SU-DHL-6 (cell line): Measurements from ENCODE around the gene MAST2.

Experiments
- H2AFZ ChIP-seq: fragments of 200-600 bp; sonication (generic); 2 replicates; pipeline ENCODE4 v1.6.1; 2014; ENCODE audit warnings: low read depth, mild to moderate bottlenecking, moderate library complexity, mixed read lengths, antibody characterized with exemption, low read length; ENCODE audit not compliant: severe bottlenecking
- H3F3A ChIP-seq: fragments of 200-600 bp; shearing (Covaris generic); 2 replicates; pipeline ENCODE4 v1.6.0; 2016; ENCODE audit warnings: antibody characterized with exemption, mild to moderate bottlenecking; ENCODE audit not compliant: insufficient read depth
- H3K27ac ChIP-seq: fragments of 200-600 bp; sonication (generic); 2 replicates; pipeline ENCODE4 v1.5.1; 2016; ENCODE audit warnings: low read depth, mild to moderate bottlenecking, low read length, moderate library complexity, mixed read lengths
- H3K27me3 ChIP-seq: fragments of 200-600 bp; sonication (generic), shearing (Covaris generic); 2 replicates; pipeline ENCODE4 v1.6.0; 2014; ENCODE audit warnings: mild to moderate bottlenecking, low read length
- H3K36me3 ChIP-seq: fragments of 200-600 bp; sonication (generic); 2 replicates; pipeline ENCODE4 v1.6.1; 2014; ENCODE audit warnings: mild to moderate bottlenecking, low read length, mixed read lengths
- H3K4me2 ChIP-seq: fragments of 300-600, 200-600 bp; shearing (Covaris generic), sonication (generic); 2 replicates; pipeline ENCODE4 v1.6.0; 2014; ENCODE audit warnings: low read length, low read depth, mild to moderate bottlenecking; ENCODE audit not compliant: poor library complexity, severe bottlenecking
- H3K4me3 ChIP-seq: fragments of 200-600 bp; sonication (generic); 2 replicates; pipeline ENCODE4 v1.5.1; 2014; ENCODE audit warnings: antibody characterized with exemption, low read length, mild to moderate bottlenecking, mixed read lengths; ENCODE audit not compliant: insufficient read depth, poor library complexity, severe bottlenecking
- H3K79me2 ChIP-seq: fragments of 200-600 bp; sonication (generic); 2 replicates; pipeline ENCODE4 v1.6.1; 2014; ENCODE audit warnings: mild to moderate bottlenecking, low read length, moderate library complexity; ENCODE audit not compliant: insufficient read depth
- H3K9ac ChIP-seq: fragments of 200-600 bp; sonication (generic); 2 replicates; pipeline ENCODE4 v1.7.0; 2014; ENCODE audit warnings: mild to moderate bottlenecking, low read length
- H3K9me2 ChIP-seq: fragments of 200-600 bp; sonication (generic); replicated peaks from 2 replicates; pipeline ENCODE4 v1.6.1; 2014; ENCODE audit warnings: low read length; ENCODE audit not compliant: insufficient read depth
- H3K9me3 ChIP-seq: fragments of 200-600 bp; sonication (generic); 2 replicates; pipeline ENCODE4 v1.6.1; 2014; ENCODE audit warnings: low read length, mixed read lengths; ENCODE audit not compliant: insufficient read depth
- H4K20me1 ChIP-seq: fragments of 200-600 bp; sonication (generic); 2 replicates; pipeline ENCODE4 v1.6.1; 2014; ENCODE audit warnings: low read depth, mild to moderate bottlenecking, antibody characterized with exemption, low read length, moderate library complexity, mixed read lengths
- CTCF ChIP-seq: fragments of 200-600 bp; sonication (generic); IDR thresholded peaks from one replicate; pipeline ENCODE4 v1.5.1; 2017; ENCODE audit warnings: antibody characterized with exemption, mild to moderate bottlenecking, low read length, moderate library complexity; ENCODE audit not compliant: insufficient read depth, poor library complexity, severe bottlenecking
- EZH2phosphoT487 ChIP-seq: fragments of 200-600 bp; sonication (generic), shearing (Covaris generic); conservative IDR thresholded peaks from 2 replicates; pipeline ENCODE4 v1.6.1; 2018; ENCODE audit warnings: mild to moderate bottlenecking, antibody characterized with exemption, low read length, moderate library complexity, mixed read lengths

Gene MAST2

GRCh38 chr1:46020010-46020409, 216.6 kb downstream of the MAST2 start:
- no peak overlapping the region for H3K4me3 ChIP-seq
- no peaks in the 10 kb centered on the region for H3K27me3 ChIP-seq

GRCh38 chr1:46021046-46021996, 217.9 kb downstream of the MAST2 start:
- Histone ChIP-seq H2AFZ (no peak overlapping the region), H3K36me3 (peaks cover 13% of the 10 kb centered on the region), H3K9ac (no peak overlapping the region), H3K27me3 (no peaks in the 10 kb centered on the region), H4K20me1 (no peaks in the 10 kb centered on the region), H3K27ac (no peak overlapping the region), H3K9me3 (no peaks in the 10 kb centered on the region), H3F3A (no peaks in the 10 kb centered on the region), H3K4me3 (no peak overlapping the region), H3K4me2 (no peak overlapping the region), H3K9me2 (no peaks in the 10 kb centered on the region), H3K79me2 (no peaks in the 10 kb centered on the region)
- TF ChIP-seq EZH2phosphoT487 (no peak), CTCF (no peak)

More at GRCh38 chr1:46020010-46020409, 216.6 kb downstream of the MAST2 start:
- Histone ChIP-seq H3K36me3 (peaks cover 13% of the 10 kb centered on the region), H3K4me2 (no peak overlapping the region), H3K79me2 (no peaks in the 10 kb centered on the region), H4K20me1 (no peaks in the 10 kb centered on the region), H3K27ac (no peak overlapping the region), H3K9me2 (no peaks in the 10 kb centered on the region), H3F3A (no peaks in the 10 kb centered on the region), H3K9ac (no peak overlapping the region), H2AFZ (no peak overlapping the region), H3K9me3 (no peaks in the 10 kb centered on the region)
- TF ChIP-seq EZH2phosphoT487 (no peak), CTCF (no peak)

GRCh38 chr1:46026531-46026930, 223.1 kb downstream of the MAST2 start:
- Histone ChIP-seq H3K9me2 (no peaks in the 10 kb centered on the region), H2AFZ (no peak overlapping the region), H3F3A (no peaks in the 10 kb centered on the region), H3K9me3 (no peaks in the 10 kb centered on the region), H3K4me2 (no peak overlapping the region), H3K79me2 (no peaks in the 10 kb centered on the region), H3K27ac (no peak overlapping the region), H3K9ac (no peak overlapping the region), H3K36me3 (peaks cover 13% of the 10 kb centered on the region), H3K27me3 (no peaks in the 10 kb centered on the region), H3K4me3 (no peak overlapping the region), H4K20me1 (no peaks in the 10 kb centered on the region)
- TF ChIP-seq EZH2phosphoT487 (no peak), CTCF (no peak)
